Kidney epithelial cell (primary cell): ENCODE results near the gene DYNC1LI1. TPM values are rescaled to one million over a fixed set of nuclear protein-coding genes. Genes with fewer than 3 reads are reported as not detected.

Experiments used
- DNase-seq: peaks from one replicate; pipeline ENCODE4 v3.0.0-alpha.2; 2010; ENCODE audit warnings: low read depth
- H3K27me3 ChIP-seq: 2 replicates; pipeline ENCODE4 v1.6.0; 2011; ENCODE audit warnings: low read length; ENCODE audit not compliant: control insufficient read depth, insufficient read depth
- H3K36me3 ChIP-seq: 2 replicates; pipeline ENCODE4 v1.5.1; 2011; ENCODE audit warnings: low read length; ENCODE audit not compliant: control insufficient read depth, insufficient read depth
- H3K4me3 ChIP-seq: 2 replicates; pipeline ENCODE4 v1.5.1; 2011; ENCODE audit warnings: low read depth, mild to moderate bottlenecking, control low read depth, low read length
- CTCF ChIP-seq: IDR thresholded peaks from 2 replicates; pipeline ENCODE4 v1.5.1; 2011; ENCODE audit warnings: mild to moderate bottlenecking, moderate library complexity, low read length, control low read depth, inconsistent platforms; ENCODE audit not compliant: insufficient read depth, poor library complexity, severe bottlenecking
- total RNA-seq: library from RNA; depleted of rRNA; stranded (reverse); fragments of >200 nt; gene quantifications from 2 replicates; pipeline ENCODE4 v1.2.3, GENCODE V29; 2015

The DYNC1LI1 gene
- total RNA-seq, 1 donor from 2014 or later: 41.8 TPM

GRCh38 chr3:32569540-32570420, 878 bp downstream of the DYNC1LI1 start:
- Histone ChIP-seq H3K4me3 (peak overlapping the region; percentile 99), H3K27me3 (no peaks in the 10 kb centered on the region), H3K36me3 (no peaks in the 10 kb centered on the region)
- TF ChIP-seq CTCF: no peak
- DNase-seq: no peak

GRCh38 chr3:32568953-32569352, 1.7 kb downstream of the DYNC1LI1 start:
- Histone ChIP-seq H3K36me3 (no peaks in the 10 kb centered on the region), H3K4me3 (peak overlapping the region; percentile 99), H3K27me3 (no peaks in the 10 kb centered on the region)
- no peak for TF ChIP-seq CTCF
- no peak for DNase-seq

GRCh38 chr3:32564195-32564594, 6.5 kb downstream of the DYNC1LI1 start:
- Histone ChIP-seq H3K4me3 (no peak overlapping the region), H3K27me3 (no peaks in the 10 kb centered on the region), H3K36me3 (peaks cover 1% of the 10 kb centered on the region)
- TF ChIP-seq CTCF: no peak
- DNase-seq: no peak

GRCh38 chr3:32562640-32563039, 8.0 kb downstream of the DYNC1LI1 start:
- H3K4me3 ChIP-seq: no peak overlapping the region
- no peak for DNase-seq
- TF ChIP-seq CTCF: no peak
- peaks cover 1% of the 10 kb centered on the region for H3K36me3 ChIP-seq
- no peaks in the 10 kb centered on the region for H3K27me3 ChIP-seq

GRCh38 chr3:32557640-32558352, 12.9 kb downstream of the DYNC1LI1 start:
- H3K4me3 ChIP-seq: no peak overlapping the region

More at GRCh38 chr3:32557640-32558352, 12.9 kb downstream of the DYNC1LI1 start:
- H3K36me3 ChIP-seq: peaks cover 1% of the 10 kb centered on the region
- DNase-seq: no peak
- no peaks in the 10 kb centered on the region for H3K27me3 ChIP-seq
- TF ChIP-seq CTCF: no peak
